HG03520 (cell line): ENCODE data around the gene FAM90A1.
"Not testable (repeated sequence)": the region's sequence is repeated elsewhere in the genome, so short reads cannot be mapped to it uniquely, and the experiment has no call there.

ENCODE experiments used
- ATAC-seq: cut with Tn5 transposase; IDR thresholded peaks from one replicate; pipeline ENCODE4 v1.9.1; 2021; ENCODE audit warnings: mild to moderate bottlenecking, moderate library complexity; ENCODE audit not compliant: unreplicated experiment

Gene FAM90A1

GRCh38 chr12:8226992-8227731 is at the start of gene FAM90A1:
FAM90A1 (minus strand) TSS chr12:8227618; CDS start chr12:8224832, 2,786 bp downstream.
- ATAC-seq = not testable (repeated sequence)

- ATAC-seq = not testable (repeated sequence)
Observed at GRCh38 chr12:8276397-8276796, 49.0 kb upstream of the FAM90A1 start.

GRCh38 chr12:8266706-8267105 is 39.3 kb upstream of the FAM90A1 start:
- ATAC-seq = not testable (repeated sequence)

GRCh38 chr12:8264236-8264635 is 36.8 kb upstream of the FAM90A1 start:
- ATAC-seq = not testable (repeated sequence)

GRCh38 chr12:8261111-8261554 is 33.7 kb upstream of the FAM90A1 start:
- ATAC-seq = not testable (repeated sequence)

GRCh38 chr12:8256356-8256755 is 28.9 kb upstream of the FAM90A1 start:
- not testable (repeated sequence) for ATAC-seq

GRCh38 chr12:8254705-8255104 is 27.3 kb upstream of the FAM90A1 start:
- not testable (repeated sequence) for ATAC-seq

GRCh38 chr12:8252056-8252818 is 24.8 kb upstream of the FAM90A1 start:
- ATAC-seq = not testable (repeated sequence)

GRCh38 chr12:8251616-8252015 is 24.2 kb upstream of the FAM90A1 start:
- ATAC-seq = not testable (repeated sequence)

- ATAC-seq = not testable (repeated sequence)
Observed at GRCh38 chr12:8246941-8247535, 19.6 kb upstream of the FAM90A1 start.

- not testable (repeated sequence) for ATAC-seq
Observed at GRCh38 chr12:8243682-8244161, 16.3 kb upstream of the FAM90A1 start.

GRCh38 chr12:8242880-8243681 is 15.7 kb upstream of the FAM90A1 start:
- peak; percentile 85 for ATAC-seq

- not testable (repeated sequence) for ATAC-seq
Observed at GRCh38 chr12:8242622-8242879, 15.1 kb upstream of the FAM90A1 start.

- ATAC-seq = not testable (repeated sequence)
Observed at GRCh38 chr12:8241917-8242621, 14.7 kb upstream of the FAM90A1 start.

- ATAC-seq = not testable (repeated sequence)
Observed at GRCh38 chr12:8240340-8241114, 13.1 kb upstream of the FAM90A1 start.

- ATAC-seq = not testable (repeated sequence)
Observed at GRCh38 chr12:8237031-8237430, 9.6 kb upstream of the FAM90A1 start.

- ATAC-seq = not testable (repeated sequence)
Observed at GRCh38 chr12:8235316-8236157, 8.1 kb upstream of the FAM90A1 start.

GRCh38 chr12:8234746-8235145 is 7.3 kb upstream of the FAM90A1 start:
- not testable (repeated sequence) for ATAC-seq
